GF-D8 (cell line): ENCODE results near the gene NR2F6.

Experiments used
- DNase-seq: peaks from one replicate; lab custom pipeline; 2025; lab: John Stamatoyannopoulos, UW

NR2F6 gene

GRCh38 chr19:17263712-17264640, 18.3 kb upstream of the NR2F6 start:
- DNase-seq, result no peak

DNA sequence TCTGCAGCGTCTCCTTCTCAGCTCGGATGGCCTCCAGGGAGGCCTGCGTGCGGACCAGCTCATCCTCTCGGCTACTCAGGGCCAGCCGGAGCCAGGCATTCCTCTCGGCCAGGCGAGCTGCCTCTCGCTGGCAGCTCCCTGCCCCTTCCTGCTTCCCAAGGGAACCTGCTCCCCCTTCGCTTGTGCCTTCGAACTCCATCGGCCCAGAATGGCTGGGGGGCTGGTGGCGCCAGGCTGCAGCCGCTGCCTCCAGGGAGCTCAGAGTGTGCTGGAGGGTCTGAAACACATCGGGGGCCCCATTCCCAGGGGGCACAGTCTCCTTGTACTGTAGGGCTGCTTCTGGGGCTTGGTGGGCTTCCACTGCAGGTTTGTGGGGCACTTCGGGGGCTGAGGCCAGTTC, 16.8 kb upstream of the NR2F6 start:
- no peak for DNase-seq

DNA sequence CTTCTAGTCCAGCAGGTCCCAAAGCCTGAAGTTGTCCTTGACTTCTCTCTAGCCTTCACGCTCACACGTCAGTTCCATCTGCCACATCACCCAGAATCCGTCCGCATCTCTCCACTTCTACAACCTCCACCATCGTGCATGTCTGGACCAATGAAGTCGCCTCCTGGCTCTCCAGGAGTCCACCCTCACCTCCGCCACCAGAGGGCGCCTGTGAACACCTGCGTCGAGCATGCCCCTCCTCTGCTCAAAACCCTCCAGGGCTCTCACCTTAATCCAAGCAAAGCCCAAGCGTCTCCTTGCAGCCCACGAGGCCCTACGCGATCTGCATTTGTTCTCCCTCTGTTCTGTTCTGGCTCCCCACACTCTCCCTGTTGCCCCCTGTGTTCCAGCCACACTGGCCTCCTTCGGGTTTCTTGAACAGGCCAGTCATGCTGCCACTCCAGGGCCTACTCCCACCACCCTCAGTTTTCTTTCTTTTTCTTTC, 15.2 kb upstream of the NR2F6 start:
- DNase-seq, result peak; percentile 63

GRCh38 chr19:17259934-17260333, 14.2 kb upstream of the NR2F6 start:
- no peak for DNase-seq

- DNase-seq, result no peak
These were observed 13.5 kb upstream of the NR2F6 start for GRCh38 chr19:17259118-17259780.

DNA sequence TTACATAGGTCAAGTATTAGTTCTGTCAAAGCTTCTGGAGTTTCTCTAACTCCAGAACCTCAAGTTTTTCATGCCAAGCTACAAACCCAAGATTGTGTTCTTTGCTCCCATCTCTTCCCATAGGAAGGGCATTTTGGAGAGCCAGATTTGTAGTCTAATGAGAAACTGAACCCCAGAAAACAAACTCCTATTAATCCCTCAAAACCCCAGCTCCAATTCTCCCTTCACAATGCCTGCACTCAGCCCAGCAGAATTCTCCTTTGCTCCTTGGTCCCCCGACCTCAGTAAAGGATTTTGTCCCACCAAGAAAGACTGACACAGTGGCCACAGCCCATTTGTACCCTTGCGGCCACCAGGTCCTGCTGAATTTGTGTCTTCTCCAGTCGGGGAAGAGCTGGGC, 10.4 kb upstream of the NR2F6 start:
- no peak for DNase-seq

DNA sequence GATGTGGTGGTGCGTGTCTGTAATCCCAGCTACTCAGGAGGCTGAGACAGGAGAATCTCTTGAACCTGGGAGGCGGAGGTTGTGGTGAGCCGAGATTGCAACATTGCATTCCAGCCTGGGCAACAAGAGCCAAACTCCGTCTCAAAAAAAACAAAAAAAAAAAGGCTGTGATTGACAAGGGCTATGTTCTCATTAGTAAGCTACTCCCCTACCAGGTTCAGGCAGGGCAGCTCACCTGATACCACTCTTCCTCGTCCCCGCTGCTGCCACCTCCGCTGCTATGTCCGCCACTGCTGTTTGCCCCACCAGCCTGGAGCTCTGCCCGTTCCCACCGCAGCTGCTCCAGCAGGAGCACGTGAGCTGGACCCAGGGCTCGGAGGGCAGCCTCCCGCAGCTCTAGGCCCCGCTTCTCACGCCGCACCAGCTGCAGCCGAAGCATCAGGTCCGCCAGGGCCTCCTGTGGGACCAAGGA, 9.5 kb upstream of the NR2F6 start:
- DNase-seq, result no peak

DNA sequence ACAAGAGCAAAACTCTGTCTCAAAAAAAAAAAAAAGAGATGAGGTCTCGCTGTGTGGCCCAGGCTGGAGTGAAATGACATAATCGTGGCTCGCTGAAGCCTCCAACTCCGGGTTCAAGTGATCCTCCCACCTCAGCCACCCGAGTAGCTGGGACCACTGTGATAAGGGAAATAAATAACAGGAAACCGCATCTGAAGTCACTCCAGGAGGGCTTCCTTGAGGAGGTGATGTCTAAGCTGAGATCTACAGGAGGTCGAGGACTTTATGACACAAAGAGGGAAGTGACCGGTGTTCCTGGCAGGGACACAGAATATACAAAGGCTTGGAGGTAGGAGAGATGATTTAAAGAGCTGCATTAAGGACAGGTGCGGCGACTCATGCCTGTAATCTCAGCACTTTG, 8.9 kb upstream of the NR2F6 start:
- DNase-seq, result no peak

GRCh38 chr19:17249887-17250548, 4.3 kb upstream of the NR2F6 start:
- no peak for DNase-seq

DNA sequence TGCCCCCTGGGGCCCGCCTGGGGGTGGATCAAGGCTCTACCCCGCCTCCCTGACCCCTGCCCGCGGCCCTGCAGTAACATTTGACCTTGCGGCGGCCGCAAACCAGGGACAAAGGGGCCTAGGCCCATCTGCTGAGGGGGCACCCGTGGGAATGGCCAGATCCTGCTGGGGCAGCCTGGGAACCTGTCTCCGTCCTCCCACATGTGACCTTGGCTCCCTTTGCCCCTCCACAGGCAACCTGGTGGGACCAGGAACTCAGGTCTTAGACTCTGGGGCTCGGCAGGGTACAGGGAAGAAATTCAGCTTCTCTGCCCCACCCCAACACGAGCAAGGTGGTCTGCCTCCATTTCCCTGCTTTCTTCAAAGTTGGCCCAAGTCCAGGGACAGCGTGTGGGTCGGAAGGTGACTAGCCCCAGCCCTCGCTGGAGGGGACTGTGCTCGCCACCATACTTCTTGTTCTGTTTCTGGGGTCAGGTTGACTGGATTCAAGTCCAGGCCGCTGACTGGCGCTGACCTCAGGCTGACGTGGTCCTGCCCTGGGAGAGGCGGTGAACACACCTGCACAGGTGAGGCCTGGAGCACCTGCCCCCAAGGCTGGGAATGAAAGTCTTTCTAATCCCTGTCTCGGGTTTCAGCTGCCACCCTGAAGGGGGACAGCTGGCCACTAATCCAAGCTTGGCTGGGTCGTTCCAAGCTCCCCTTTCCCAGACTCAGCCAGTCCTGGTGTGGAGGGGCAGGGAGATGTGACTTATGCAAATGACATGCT, 2.5 kb upstream of the NR2F6 start:
- DNase-seq, result no peak

DNA sequence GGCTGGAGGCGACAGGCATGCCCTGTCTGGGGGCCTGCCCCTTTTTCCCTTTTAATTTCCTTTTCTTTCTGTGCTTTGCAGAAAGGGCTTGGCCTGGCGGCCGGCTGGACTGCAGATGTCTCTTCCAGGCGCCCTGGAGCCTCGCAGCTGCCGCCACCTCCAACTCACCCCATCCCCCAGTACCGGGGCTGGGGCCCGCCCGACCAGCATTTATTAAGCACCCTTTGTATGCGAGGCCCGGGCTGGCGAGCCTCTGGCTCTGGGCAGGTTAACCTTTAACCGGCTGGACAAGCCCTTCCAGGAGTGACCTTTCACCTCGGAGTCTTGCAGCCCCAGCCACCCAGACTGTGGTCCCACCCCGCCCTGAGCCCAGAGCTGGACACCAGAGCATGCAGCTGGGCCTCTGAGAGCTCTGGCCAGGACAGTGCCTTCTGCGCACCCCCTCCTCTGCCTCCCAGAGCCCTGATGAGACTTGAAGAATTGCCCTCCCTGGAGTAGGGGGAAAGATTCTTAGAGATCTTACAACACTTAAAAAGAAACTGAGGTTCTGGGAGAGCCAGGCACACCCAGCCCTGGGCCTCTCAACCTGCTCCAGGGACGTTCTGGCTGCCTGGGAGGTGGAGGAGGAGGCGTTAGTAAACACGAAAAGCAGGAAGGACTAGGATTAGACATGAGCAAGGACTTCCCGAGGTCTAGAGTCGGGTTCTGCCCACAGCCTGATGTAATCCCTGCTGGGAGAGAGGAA, 1.1 kb upstream of the NR2F6 start:
- no peak for DNase-seq

GRCh38 chr19:17244618-17245534, 843 bp downstream of the NR2F6 start:
- DNase-seq, result no peak

DNA sequence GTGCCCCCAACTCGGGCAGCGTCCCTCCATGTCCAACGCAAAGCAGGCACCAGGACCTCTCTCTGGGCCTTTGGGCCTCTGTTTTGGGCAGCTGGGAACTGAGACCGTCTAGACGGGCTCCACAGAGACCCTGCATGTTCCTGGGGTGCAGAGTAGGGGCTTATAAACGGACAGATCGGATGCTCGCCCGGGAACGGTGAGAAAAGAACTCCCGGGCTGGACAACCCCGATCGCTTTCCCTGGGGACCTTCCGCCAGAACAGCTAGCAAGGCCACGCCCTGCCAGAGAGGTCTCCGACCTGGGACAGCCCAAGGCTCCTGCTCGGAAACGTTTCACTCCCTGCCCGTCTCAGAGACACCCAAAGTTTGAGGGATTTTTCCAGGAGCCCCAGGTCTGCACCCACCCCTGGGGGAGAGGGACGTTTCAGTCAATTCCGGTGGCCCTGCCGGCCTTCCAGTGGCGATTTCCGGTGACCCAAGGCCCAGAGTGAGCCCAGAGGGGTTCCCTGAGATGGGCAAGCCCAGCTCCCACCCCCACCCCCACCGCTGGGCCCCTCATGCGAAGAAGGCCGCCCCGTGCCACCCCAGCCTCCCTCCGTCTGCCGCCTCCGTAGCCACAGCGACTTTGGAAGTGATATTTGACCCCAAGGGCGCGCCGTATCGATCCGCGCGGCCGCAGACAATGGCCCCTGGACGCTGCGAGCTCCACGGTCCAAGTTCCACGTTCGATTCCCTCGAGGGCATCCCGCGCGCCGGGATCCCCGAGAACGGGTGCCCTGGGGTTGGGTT, 1.7 kb downstream of the NR2F6 start:
- no peak for DNase-seq

- DNase-seq, result no peak
These were observed 2.4 kb downstream of the NR2F6 start for GRCh38 chr19:17243211-17243829.

- no peak for DNase-seq
These were observed 3.1 kb downstream of the NR2F6 start for GRCh38 chr19:17242431-17243208.

DNA sequence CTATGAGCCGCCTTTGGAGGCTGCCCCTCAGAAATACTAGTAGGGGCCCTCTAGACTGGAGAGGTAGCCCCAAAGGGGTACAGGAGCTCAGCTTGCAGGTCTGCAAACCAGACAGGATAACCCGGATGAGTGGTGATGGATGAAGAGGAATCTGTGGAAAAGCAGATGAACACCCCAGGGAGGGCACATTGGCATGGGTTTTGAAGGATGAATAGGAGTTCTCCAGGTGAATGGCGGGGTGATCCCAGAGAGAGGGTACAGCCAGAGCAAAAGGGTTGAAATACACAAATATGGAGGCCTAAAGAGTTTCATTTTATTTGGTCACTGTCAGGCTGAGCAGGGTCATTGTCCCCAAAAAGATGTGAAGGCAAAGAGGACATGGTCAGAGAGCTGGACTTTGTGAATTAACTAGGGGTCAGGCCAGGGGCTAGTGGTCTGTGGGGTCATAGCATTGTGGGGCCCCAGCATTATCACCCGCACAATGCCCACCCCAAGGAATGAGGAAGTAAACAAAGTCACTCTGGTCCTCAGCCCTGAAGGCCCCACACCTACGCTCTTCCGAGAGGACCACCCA, 4.8 kb downstream of the NR2F6 start:
- no peak for DNase-seq

GRCh38 chr19:17240062-17240752, 5.5 kb downstream of the NR2F6 start:
- DNase-seq, result no peak
